ENCODE data around the gene CHKA.
"Not testable (repeated sequence)": the region's sequence is repeated elsewhere in the genome, so short reads cannot be mapped to it uniquely, and the experiment has no call there.

CHKA gene

GRCh38 chr11:68116974-68117373, 4.2 kb downstream of the CHKA start:
- in situ Hi-C loops (cut with HindIII; ENCODE audit: low sequenced_read_pairs), result no loop called here

DNA sequence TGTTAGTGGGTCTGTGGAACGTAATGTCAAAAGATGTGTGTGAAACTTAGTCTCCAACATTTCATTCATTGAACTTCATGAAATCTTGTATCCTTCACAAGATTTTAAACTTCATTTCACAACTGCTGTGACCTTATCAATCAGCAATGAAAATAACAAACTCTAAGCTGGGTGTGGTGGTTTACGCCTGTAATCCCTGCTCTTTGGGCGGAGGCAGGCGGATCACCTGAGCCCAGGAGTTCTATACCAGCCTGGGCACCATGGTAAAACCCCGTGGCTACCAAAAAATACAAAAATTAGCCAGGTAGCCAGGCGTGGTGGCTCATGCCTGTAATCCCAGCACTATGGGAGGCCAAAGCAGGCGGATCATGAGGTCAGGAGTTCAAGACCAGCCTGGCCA, 5.1 kb downstream of the CHKA start:
- in situ Hi-C loops (cut with HindIII; ENCODE audit: low sequenced_read_pairs), result no loop called here

- in situ Hi-C loops (cut with HindIII; ENCODE audit: low sequenced_read_pairs), result no loop called here
Measured at GRCh38 chr11:68115285-68115684, 5.9 kb downstream of the CHKA start.

GRCh38 chr11:68113986-68114385, 7.2 kb downstream of the CHKA start:
- in situ Hi-C loops (cut with HindIII; ENCODE audit: low sequenced_read_pairs), result no loop called here

DNA sequence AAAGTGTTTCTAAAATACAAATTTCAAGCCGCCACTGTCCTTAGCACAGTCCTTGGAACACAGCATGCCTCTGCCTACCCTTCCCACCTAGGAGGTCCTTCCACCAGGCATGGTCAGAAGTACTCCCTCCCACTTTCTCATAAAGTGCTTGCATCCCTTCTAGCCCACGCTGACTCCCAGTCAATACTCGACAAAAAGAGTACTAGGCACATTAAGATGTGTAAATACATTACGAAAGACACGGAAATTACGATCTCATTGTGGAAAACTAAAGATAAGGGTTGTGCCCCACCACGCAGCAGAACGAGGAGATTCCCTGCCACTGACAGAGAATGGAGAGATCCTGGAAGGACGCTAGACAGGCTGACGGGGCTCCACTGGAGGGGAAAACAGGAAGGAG, 13.5 kb downstream of the CHKA start:
- in situ Hi-C loops (cut with HindIII; ENCODE audit: low sequenced_read_pairs), result no loop called here

GRCh38 chr11:68106165-68106940, 14.8 kb downstream of the CHKA start:
- in situ Hi-C loops (cut with HindIII; ENCODE audit: low sequenced_read_pairs), result no loop called here

DNA sequence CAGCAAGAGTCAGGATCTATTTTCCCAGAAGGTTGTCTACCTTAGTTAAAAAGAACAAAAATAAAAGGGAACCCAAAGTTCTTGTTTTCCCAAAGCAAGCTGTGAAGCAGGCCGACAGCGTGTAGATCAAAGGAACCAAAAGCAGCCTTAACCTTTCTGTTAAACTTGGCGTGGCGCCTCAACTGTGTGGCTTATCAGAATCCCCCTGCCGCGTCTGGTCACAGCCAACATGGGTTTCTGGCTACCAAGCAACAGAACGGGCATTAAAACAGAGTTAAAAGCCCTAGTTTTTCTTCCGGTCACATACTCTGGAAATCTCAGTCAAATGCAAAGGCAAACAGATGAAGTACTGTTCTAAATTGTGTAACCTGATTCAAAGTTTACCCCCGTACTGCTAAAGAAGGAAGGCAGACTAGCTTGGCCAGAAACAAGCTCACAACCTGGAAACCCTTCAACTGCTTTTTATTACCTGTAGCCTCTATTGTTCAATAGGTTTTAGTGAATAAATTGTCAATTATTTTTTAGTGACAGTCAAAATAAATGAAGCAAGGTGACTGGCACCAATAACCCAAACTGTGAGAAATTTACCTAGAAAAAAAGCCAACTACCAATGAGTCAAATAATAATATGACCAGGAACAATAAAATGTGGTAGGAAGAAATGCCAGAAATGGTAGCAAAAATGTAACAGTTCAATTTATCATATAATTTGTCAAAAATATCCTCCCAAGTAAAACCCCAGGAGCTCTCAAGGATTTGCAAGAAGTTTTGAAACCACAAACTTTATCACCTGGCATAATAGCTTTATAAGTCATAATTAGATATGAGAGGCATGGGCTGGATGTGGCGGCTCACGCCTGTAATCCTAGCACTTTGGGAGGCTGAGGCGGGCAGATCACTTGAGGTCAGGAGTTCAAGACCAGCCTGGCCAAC, 21.4 kb downstream of the CHKA start:
- in situ Hi-C loops (cut with HindIII; ENCODE audit: low sequenced_read_pairs), result no loop called here

GRCh38 chr11:68099057-68099456, 22.1 kb downstream of the CHKA start:
- in situ Hi-C loops (cut with HindIII; ENCODE audit: low sequenced_read_pairs), result no loop called here

DNA sequence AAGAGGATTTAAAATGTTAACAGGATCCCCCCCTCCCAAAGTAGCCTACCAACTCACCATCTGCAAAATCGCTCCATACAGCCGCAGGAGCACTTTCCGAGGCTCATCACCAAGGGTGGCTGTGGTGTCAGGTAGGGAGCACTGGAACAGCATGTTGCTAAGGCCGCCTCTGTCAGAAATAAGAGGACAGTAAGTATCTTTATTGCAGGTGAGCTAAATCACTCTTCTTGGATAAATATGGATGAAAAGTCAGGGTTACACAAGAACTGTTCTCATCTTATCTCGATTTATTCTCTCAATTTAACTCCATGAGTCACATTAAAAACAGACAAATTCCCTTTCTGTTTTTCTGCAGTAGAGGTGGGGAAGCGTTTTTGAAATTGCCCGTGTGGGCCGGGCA, 24.2 kb downstream of the CHKA start:
- in situ Hi-C loops (cut with HindIII; ENCODE audit: low sequenced_read_pairs), result no loop called here

DNA sequence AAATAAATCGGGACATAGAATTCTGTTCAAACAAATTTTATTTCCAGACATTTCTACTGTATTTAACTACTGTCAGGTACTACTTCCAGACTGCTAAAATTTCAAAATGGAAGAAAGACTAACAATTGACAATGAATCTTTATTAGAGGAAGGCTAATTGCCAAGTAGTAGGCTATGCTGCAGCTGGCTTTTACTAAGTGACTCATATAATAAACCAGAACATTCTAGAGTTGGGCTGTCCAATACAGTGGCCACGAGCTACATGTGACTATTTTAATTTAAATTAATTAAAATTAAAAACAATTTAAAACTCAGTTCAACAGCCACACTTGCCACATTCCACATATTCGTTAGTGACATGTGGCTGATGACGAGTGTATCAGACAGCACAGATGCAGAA, 27.6 kb downstream of the CHKA start:
- in situ Hi-C loops (cut with HindIII; ENCODE audit: low sequenced_read_pairs), result no loop called here

DNA sequence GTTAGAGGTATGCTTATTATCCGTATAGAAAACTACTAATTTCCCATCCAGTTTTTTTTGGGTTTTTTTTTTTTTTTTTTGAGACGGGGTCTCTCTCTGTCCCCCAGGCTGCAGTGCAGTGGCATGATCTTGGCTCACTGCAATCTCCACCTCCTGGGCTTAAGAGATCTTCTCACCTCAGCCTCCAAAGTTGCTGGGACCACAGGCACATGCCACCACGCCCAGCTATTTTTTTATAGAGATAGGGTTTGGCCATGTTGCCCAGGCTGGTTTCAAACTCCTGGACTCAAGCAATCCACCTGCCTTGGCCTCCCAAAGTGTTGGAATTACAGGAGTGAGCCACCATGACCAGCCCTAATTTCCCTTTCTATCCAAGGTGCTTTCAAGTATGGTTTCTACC, 28.2 kb downstream of the CHKA start:
- in situ Hi-C loops (cut with HindIII; ENCODE audit: low sequenced_read_pairs), result not testable (repeated sequence)

DNA sequence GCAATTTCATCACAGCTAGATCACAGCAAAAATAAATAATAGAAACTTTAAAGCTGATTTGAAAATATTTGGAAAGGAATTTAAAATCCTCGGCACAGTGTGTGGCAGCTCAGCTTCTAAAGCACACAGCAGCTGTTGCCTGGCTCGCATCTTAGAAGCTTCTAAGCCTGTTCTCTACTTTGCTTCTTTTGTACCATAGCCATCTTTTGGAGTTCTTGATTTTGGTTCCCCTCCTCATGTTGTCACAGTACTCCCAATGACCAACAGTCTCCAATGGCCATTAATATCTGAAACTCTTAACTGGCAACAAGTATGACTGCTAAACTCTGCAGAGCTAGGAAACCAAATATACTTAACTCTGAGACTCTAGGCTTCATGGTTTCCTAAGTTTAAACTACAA, 28.8 kb downstream of the CHKA start:
- in situ Hi-C loops (cut with HindIII; ENCODE audit: low sequenced_read_pairs), result no loop called here

DNA sequence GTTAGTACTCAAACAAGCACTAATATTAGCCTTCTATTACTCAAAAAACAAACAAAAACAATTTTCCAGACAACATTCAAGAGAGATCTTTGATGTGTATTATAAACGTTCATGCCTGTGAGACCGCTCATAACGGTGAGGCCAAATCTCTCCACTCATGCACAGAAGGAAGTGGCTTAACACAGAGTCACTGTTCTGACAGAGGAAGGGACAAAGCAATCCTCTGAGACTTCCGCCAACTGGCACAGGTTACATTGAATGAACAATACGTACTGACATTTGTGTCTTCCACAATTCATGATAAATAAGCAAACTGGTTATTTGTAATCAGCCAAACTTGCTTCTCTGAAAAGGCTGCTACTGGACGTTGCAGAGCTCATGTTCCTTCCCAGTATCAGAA, 30.5 kb downstream of the CHKA start:
- in situ Hi-C loops (cut with HindIII; ENCODE audit: low sequenced_read_pairs), result no loop called here

- in situ Hi-C loops (cut with HindIII; ENCODE audit: low sequenced_read_pairs), result no loop called here
Measured at GRCh38 chr11:68090287-68090686, 30.9 kb downstream of the CHKA start.

DNA sequence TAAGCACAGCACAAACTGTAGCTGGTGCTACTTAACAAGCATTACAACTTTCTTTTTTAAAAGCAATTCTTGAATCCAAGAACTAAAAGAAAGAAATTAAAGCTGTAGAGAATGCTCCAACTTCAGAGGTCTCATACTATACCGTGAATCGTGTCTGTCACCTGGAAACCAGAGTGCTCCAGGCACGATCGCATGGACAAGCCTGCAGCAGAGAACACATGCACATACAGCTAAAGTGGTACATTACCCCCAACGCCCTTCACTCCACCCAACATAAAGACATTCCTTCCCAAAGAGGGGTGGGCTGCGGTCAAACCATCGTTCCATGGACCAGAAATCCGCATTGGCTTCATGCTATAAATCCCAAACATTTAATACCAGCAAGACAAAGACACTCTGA, 31.5 kb downstream of the CHKA start:
- in situ Hi-C loops (cut with HindIII; ENCODE audit: low sequenced_read_pairs), result no loop called here

DNA sequence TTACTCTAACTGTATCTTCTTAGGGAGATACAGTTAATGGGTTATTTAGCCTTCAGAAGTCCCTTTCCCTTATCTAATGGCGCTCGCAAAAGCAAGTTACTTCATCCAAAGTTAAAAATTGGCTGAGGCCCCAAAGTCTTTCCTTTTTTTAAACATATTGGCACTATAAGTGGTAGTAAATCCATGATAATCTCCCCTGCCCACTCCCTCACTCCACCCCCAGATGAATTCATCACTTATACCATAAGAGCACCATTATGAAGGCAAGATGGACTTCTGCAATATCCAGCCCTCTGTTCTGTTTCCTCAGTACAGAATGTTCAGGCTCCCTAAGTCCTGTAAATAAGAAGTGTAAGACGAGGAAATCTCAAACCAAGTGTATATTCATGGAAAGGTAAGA, 37.7 kb downstream of the CHKA start:
- in situ Hi-C loops (cut with HindIII; ENCODE audit: low sequenced_read_pairs), result no loop called here

DNA sequence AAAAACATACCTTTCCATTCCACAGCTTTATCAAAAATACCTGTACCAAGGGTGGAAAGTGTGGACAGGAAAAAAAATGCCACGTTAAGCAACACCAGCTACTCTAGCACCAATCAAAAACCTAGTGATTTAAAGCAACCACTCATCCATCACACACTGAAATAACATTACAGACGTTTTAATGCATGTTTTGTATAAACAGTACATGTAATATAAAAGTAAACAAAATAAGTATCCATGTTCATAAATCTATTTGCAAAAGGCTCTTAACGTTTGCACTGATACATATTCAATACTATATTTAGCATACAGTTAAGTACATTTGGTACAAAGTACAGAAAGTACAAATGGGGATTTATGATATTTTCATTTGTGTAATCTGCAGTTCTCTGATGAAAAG, 38.7 kb downstream of the CHKA start:
- in situ Hi-C loops (cut with HindIII; ENCODE audit: low sequenced_read_pairs), result no loop called here

GRCh38 chr11:68081691-68082090, 39.5 kb downstream of the CHKA start:
- in situ Hi-C loops (cut with HindIII; ENCODE audit: low sequenced_read_pairs), result no loop called here

- in situ Hi-C loops (cut with HindIII; ENCODE audit: low sequenced_read_pairs), result no loop called here
Measured at GRCh38 chr11:68080860-68081259, 40.3 kb downstream of the CHKA start.

- in situ Hi-C loops (cut with HindIII; ENCODE audit: low sequenced_read_pairs), result no loop called here
Measured at GRCh38 chr11:68077617-68078582, 43.3 kb downstream of the CHKA start.

Measured in endothelial cell of hepatic sinusoid (primary cell).